Subcutaneous adipose tissue (tissue), 4 donors: ENCODE data around the gene ARL3. TPM values are rescaled to one million over a fixed set of nuclear protein-coding genes. Genes with fewer than 3 reads are reported as not detected.

Experiments
- total RNA-seq, 4 donors: library from RNA; depleted of rRNA; stranded (reverse); fragments of >200 nt; gene quantifications; one replicate each; pipeline ENCODE4 v1.1.0, GENCODE V29; 2016
- TF ChIP-seq, protein P1 (sequence below): fragments of 450-650 bp; IDR thresholded peaks from one replicate; pipeline ENCODE4 v1.5.1; 2016; ENCODE audit warnings: low read depth, mild to moderate bottlenecking, control low read depth, antibody characterized with exemption, moderate library complexity

Gene ARL3
- total RNA-seq, 4 donors from 2014 or later = 3.7 to 6.5 (median 5.7) TPM

GRCh38 chr10:102673819-102674511 is 40.2 kb downstream of the ARL3 start:
- TF ChIP-seq, protein P1, sequence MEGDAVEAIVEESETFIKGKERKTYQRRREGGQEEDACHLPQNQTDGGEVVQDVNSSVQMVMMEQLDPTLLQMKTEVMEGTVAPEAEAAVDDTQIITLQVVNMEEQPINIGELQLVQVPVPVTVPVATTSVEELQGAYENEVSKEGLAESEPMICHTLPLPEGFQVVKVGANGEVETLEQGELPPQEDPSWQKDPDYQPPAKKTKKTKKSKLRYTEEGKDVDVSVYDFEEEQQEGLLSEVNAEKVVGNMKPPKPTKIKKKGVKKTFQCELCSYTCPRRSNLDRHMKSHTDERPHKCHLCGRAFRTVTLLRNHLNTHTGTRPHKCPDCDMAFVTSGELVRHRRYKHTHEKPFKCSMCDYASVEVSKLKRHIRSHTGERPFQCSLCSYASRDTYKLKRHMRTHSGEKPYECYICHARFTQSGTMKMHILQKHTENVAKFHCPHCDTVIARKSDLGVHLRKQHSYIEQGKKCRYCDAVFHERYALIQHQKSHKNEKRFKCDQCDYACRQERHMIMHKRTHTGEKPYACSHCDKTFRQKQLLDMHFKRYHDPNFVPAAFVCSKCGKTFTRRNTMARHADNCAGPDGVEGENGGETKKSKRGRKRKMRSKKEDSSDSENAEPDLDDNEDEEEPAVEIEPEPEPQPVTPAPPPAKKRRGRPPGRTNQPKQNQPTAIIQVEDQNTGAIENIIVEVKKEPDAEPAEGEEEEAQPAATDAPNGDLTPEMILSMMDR = no peak

DNA sequence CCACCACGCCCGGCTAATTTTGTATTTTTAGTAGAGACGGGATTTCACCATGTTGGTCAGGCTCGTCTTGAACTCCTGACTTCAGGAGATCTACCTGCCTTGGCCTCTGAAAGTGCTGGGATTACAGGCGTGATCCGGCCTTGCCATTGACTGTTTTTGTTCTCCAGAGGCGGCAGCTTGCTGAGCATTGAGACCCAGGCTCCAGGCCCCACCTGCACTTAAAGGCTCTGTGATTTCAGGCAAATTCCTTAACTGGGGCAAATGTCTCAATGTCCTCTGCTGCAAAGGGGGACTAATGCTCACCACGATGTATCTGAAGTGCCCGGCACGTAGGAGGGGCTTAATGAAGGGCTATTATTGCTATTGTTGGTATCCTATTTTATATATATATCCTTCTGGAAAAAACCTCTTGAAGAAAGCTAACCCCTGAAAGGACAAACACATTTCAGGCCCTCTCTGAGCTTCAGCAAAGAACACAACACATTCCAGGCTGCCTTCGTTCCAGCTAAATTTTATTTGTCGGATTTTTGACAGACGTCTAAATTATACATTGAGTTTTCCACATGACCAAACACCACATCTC is 40.9 kb downstream of the ARL3 start:
- TF ChIP-seq, protein P1 = no peak

DNA sequence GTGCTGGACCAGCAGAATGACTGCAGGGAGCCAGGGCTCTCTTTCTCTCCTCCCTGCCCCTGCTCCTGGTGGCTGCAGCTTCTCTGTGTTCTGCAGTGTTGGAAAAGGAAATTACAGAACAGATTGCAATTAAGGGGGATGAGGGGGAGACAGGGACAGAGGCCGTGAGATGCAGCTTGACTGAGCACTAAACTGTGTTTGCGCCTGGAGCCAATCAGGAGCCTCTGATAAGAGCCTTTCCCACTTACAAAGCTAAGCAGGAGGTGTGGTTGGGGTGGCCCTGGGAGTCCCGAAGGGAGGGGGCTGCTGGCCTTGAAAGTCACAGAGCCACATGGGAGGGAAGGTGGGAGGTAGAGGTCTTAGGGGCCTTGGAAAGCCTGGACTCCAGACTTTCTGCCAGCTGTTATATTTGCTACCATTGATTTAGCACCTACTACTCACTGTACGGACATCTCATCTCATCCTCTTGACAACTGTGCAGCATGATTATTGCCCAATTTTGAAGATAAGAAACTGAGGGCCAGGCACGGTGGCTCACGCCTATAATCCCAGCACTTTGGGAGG is 43.2 kb downstream of the ARL3 start:
- TF ChIP-seq, protein P1 = no peak

DNA sequence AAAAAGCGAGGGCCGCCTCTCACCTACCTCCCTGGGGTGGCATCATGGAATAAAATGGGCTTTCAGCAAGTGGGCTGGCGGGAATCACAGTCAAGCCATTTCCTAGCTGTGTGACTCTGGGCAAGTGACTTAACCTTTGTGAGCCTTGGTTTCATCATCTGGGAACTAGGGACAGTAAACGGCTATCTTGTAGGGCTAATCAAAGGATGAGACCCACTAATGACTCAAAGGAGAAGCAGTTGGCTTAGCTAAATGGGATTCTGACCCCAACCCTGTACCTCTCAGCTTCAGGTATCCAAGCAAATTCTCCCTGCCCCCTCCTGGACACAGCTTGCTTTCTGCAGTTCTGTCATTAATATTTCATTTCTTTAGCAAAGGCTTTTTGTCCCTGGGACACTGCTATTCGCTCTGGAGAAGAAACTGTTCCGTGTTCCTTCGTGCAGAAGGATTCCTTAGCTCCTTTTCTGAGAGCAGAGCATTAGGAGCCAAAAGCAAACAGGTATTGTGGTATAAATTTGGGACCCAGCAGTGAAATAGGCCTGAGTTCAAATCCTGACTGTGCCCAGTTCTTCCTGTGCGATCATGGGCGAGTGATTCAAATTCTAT is 44.0 kb downstream of the ARL3 start:
- TF ChIP-seq, protein P1 = no peak

- TF ChIP-seq, protein P1 = no peak
Measured at GRCh38 chr10:102669206-102670064, 44.8 kb downstream of the ARL3 start.

DNA sequence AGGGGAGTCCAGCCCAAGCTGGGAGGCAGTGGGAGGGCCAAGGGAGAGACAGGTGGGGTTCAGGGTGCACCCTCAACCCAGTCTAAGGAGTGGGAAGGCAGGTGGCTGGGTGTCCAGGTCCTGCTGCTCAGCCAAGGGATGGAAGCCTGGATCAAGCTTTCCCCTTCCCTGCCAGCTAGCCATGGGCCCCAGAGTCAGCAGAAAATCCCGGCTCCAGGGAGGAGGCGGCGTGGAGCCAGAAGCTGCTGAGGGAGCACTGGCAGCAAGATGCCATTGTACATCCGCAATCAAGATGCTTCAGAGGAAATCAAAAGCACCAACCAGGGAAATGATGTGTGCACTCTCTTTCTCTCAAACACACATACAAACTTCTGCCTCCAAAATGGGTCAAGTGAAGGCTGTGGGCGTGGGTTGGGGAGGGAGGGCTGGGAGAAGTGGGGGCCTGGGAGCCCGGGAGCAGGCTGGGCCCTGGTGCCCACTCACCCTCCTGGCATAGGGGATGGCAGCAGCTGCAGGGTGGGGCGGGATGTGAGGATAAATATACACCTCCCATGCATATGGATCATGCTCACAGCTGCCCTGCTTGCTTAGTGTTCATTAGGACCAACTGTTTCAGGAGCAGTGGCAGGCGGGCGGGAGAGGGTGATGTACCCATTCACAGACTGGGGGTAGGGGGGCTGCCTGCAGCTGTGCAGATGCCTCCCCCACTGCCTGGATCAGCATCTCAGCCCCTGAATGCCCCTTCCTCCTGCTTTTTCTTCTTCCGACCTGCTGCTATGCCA is 45.7 kb downstream of the ARL3 start:
- TF ChIP-seq, protein P1 = no peak
